Thyroid gland (tissue), 4 donors: ENCODE measurements around the gene LHPP. TPM values are rescaled to one million over a fixed set of nuclear protein-coding genes. Genes with fewer than 3 reads are reported as not detected.

Experiments used
- DNase-seq, 2 donors: peaks; one replicate each; pipeline ENCODE4 v3.0.0-alpha.2; 2019
- H3K27ac ChIP-seq, 3 donors: fragments of 200-600 bp; sonication (generic); 1 replicate in 2 of 3; 2 replicates in 1 of 3; pipeline ENCODE4 v1.5.1; 2016 to 2019; ENCODE audit warnings: mild to moderate bottlenecking in 1 of 3, moderate library complexity in 1 of 3
- H3K27me3 ChIP-seq: fragments of 200-600 bp; sonication (generic); one replicate; pipeline ENCODE4 v1.5.1; 2019
- H3K36me3 ChIP-seq, 2 donors: fragments of 200-600 bp; sonication (generic); one replicate each; pipeline ENCODE4 v1.5.1; 2016 to 2019
- H3K4me1 ChIP-seq, 2 donors: fragments of 200-600 bp; sonication (generic); one replicate each; pipeline ENCODE4 v1.5.1; 2017 to 2019
- H3K4me3 ChIP-seq, 3 donors: fragments of 200-600 bp; sonication (generic); replicated peaks in 1 of 3; 1 replicate in 2 of 3; 2 replicates in 1 of 3; pipeline ENCODE4 v1.5.1; 2016; ENCODE audit warnings: mild to moderate bottlenecking in 1 of 3
- H3K9me3 ChIP-seq: fragments of 200-600 bp; sonication (generic); one replicate; pipeline ENCODE4 v1.5.1; 2017
- POLR2A ChIP-seq, 2 donors: fragments of 450-650 bp; IDR thresholded peaks; one replicate each; pipeline ENCODE4 v1.6.1; 2017; ENCODE audit warnings: antibody characterized with exemption in 2 of 2, mild to moderate bottlenecking in 2 of 2, moderate library complexity in 1 of 2
- WGBS, 2 donors: methylation state at CpG; one replicate each; pipeline ENCODE4 v1.1.5; 2017; 5-methylcytosine and 5-hydroxymethylcytosine counted together
- intact Hi-C: fragments of 100-400 bp; cut with DNase I; formaldehyde crosslinking; loops from one replicate; pipeline ENCODE4 v1.15.1; 2023
- total RNA-seq, 4 donors: library from RNA; depleted of rRNA; stranded (reverse); fragments of >200 nt; gene quantifications; one replicate each; pipeline ENCODE4 v1.2.3, GENCODE V29; 2016
- TF ChIP-seq, protein P1 (sequence below), 6 experiments: fragments of 200-600 bp in 3 of 6; fragments of 450-650 bp in 3 of 6; sonication (generic) in 3 of 6; IDR thresholded peaks; one replicate each; pipeline ENCODE4 v1.5.1; 2016 to 2019; ENCODE audit warnings: antibody characterized with exemption in 6 of 6, mild to moderate bottlenecking in 2 of 6, inconsistent platforms in 1 of 6, moderate library complexity in 1 of 6

LHPP gene
- total RNA-seq, 4 donors from 2014 or later, result 8.3 to 69.9 (median 48.3) TPM

DNA sequence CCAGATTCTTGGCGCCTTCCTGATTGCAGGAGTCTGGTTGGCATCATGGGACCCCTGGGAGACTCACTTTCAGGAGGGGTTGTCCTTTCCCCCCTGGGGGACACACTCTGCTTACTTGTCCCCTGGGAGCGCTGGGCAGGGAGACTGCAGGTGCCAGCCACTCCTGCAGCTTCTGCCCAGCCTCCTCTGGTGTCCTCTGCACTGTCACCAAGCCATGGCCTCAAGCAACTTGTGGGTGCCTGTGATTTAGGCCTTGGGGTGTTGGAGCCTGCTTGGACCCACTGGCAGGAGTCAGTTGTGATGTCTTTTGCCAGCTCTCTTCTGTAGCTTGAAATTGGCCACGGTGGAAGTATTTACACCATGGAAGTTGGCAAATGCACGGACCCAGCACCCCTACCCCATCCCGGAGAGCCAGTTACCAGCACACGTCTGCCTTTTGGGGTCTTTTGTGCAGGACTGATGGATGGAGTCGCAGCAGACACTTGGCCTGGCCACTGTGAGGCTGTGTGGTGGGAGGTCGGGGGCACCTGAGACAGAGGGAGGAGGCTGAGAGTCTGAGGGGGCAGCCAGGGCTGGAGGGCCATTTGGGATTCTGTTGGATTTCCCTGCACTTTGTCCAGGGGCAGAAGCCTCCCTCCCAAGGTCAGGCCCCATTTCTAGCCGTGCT, 104.7 kb downstream of the LHPP start:
- Histone ChIP-seq H3K27ac (peak overlapping the region in 2 of 3 donors; percentile 53 to 71), H3K36me3 (no peaks in the 10 kb centered on the region), H3K9me3 (no peaks in the 10 kb centered on the region), H3K4me1 (peaks cover 10 to 17% of the 10 kb centered on the region in 2 donors), H3K27me3 (no peaks in the 10 kb centered on the region), H3K4me3 (no peak overlapping the region)
- intact Hi-C loops, result no loop called here
- WGBS, 2 donors, result 88% methylated on average over 3 to 8 of the region's 9 CpGs
- TF ChIP-seq, protein P1, sequence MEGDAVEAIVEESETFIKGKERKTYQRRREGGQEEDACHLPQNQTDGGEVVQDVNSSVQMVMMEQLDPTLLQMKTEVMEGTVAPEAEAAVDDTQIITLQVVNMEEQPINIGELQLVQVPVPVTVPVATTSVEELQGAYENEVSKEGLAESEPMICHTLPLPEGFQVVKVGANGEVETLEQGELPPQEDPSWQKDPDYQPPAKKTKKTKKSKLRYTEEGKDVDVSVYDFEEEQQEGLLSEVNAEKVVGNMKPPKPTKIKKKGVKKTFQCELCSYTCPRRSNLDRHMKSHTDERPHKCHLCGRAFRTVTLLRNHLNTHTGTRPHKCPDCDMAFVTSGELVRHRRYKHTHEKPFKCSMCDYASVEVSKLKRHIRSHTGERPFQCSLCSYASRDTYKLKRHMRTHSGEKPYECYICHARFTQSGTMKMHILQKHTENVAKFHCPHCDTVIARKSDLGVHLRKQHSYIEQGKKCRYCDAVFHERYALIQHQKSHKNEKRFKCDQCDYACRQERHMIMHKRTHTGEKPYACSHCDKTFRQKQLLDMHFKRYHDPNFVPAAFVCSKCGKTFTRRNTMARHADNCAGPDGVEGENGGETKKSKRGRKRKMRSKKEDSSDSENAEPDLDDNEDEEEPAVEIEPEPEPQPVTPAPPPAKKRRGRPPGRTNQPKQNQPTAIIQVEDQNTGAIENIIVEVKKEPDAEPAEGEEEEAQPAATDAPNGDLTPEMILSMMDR (IDR thresholded peaks at IDR 0.05), result no peak
- no peak for TF ChIP-seq POLR2A (IDR thresholded peaks at IDR 0.05)
- no peak for DNase-seq

DNA sequence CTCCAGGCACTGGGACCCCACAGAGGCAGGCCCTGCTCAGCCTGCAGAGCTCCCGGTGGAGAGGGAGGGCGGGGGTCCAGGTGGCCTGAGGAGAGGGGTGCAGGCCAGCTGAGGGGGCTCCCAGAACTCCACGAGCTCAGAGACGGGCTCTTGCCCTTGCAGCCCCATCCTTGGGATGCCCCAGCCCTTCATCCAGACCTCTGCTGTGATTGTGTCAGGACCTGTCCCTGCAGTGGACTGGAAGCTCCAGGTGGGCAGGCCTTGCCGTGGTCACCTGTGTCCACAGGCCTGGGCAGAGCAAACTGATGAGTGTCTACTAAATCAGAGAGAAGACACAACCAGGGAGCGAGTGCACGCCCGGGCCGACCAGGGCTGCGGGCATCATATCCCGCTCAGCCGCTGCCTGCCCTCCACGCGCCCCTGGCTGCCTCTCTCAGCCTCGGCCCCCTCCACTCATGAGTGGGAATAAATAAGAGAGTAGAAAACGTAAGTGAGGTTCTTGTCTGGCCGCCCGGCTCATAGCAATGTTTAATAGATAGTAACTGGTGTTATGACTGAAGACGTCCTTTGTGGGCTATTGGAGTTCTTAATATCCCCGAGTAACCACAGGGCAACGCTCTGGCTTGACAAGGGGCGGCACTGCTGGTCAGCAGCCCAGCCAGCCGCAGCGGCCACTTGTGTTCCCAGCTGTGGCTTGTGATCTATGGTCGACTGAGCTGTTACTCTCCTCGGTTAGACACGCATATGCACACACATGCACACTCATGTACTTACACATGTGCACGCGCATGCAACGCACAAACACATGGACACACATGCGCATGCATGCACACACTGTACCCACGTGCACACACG, 105.6 kb downstream of the LHPP start:
- TF ChIP-seq POLR2A (IDR thresholded peaks at IDR 0.05), result no peak
- TF ChIP-seq, protein P1 (IDR thresholded peaks at IDR 0.05), result no peak
- no peak overlapping the region for H3K4me3 ChIP-seq
- no peaks in the 10 kb centered on the region for H3K36me3 ChIP-seq
- no peak for DNase-seq
- no peaks in the 10 kb centered on the region for H3K27me3 ChIP-seq
- H3K9me3 ChIP-seq, result no peaks in the 10 kb centered on the region
- H3K27ac ChIP-seq, result no peak overlapping the region
- WGBS, 2 donors, result 91 to 94% methylated on average over 26 to 32 of the region's 33 CpGs
- peaks cover 10 to 17% of the 10 kb centered on the region in 2 donors for H3K4me1 ChIP-seq
- intact Hi-C loops, result no loop called here

- intact Hi-C loops, result no loop called here
- H3K27ac ChIP-seq, result no peak overlapping the region
- no peaks in the 10 kb centered on the region for H3K27me3 ChIP-seq
- peaks cover 10 to 17% of the 10 kb centered on the region in 2 donors for H3K4me1 ChIP-seq
- H3K36me3 ChIP-seq, result no peaks in the 10 kb centered on the region
- no peaks in the 10 kb centered on the region for H3K9me3 ChIP-seq
- no peak overlapping the region for H3K4me3 ChIP-seq
- TF ChIP-seq POLR2A (IDR thresholded peaks at IDR 0.05), result no peak
- TF ChIP-seq, protein P1 (IDR thresholded peaks at IDR 0.05), result no peak
- DNase-seq, result no peak
- WGBS, 2 donors, result 90 to 91% methylated on average over 19 of the region's 19 CpGs
Measured at GRCh38 chr10:124568339-124568738, 106.7 kb downstream of the LHPP start.

- H3K27ac ChIP-seq, result no peak overlapping the region
- H3K9me3 ChIP-seq, result no peaks in the 10 kb centered on the region
- TF ChIP-seq, protein P1 (IDR thresholded peaks at IDR 0.05), result no peak
- TF ChIP-seq POLR2A (IDR thresholded peaks at IDR 0.05), result no peak
- peaks cover 10 to 17% of the 10 kb centered on the region in 2 donors for H3K4me1 ChIP-seq
- H3K36me3 ChIP-seq, result no peaks in the 10 kb centered on the region
- H3K27me3 ChIP-seq, result no peaks in the 10 kb centered on the region
- intact Hi-C loops, result no loop called here
- no peak overlapping the region for H3K4me3 ChIP-seq
- no peak for DNase-seq
- 75 to 80% methylated on average over 20 to 21 of the region's 21 CpGs for WGBS, 2 donors
Measured at GRCh38 chr10:124568848-124569622, 107.4 kb downstream of the LHPP start.
